GM21737 (cell line): ENCODE results near the gene ASCC2.
"Not testable (repeated sequence)": the region's sequence is repeated elsewhere in the genome, so short reads cannot be mapped to it uniquely, and the experiment has no call there.

Experiments
- ATAC-seq: cut with Tn5 transposase; IDR thresholded peaks from one replicate; pipeline ENCODE4 v1.9.1; 2021; ENCODE audit warnings: mild to moderate bottlenecking, moderate library complexity; ENCODE audit not compliant: unreplicated experiment

ASCC2 gene, protein sequence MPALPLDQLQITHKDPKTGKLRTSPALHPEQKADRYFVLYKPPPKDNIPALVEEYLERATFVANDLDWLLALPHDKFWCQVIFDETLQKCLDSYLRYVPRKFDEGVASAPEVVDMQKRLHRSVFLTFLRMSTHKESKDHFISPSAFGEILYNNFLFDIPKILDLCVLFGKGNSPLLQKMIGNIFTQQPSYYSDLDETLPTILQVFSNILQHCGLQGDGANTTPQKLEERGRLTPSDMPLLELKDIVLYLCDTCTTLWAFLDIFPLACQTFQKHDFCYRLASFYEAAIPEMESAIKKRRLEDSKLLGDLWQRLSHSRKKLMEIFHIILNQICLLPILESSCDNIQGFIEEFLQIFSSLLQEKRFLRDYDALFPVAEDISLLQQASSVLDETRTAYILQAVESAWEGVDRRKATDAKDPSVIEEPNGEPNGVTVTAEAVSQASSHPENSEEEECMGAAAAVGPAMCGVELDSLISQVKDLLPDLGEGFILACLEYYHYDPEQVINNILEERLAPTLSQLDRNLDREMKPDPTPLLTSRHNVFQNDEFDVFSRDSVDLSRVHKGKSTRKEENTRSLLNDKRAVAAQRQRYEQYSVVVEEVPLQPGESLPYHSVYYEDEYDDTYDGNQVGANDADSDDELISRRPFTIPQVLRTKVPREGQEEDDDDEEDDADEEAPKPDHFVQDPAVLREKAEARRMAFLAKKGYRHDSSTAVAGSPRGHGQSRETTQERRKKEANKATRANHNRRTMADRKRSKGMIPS

DNA sequence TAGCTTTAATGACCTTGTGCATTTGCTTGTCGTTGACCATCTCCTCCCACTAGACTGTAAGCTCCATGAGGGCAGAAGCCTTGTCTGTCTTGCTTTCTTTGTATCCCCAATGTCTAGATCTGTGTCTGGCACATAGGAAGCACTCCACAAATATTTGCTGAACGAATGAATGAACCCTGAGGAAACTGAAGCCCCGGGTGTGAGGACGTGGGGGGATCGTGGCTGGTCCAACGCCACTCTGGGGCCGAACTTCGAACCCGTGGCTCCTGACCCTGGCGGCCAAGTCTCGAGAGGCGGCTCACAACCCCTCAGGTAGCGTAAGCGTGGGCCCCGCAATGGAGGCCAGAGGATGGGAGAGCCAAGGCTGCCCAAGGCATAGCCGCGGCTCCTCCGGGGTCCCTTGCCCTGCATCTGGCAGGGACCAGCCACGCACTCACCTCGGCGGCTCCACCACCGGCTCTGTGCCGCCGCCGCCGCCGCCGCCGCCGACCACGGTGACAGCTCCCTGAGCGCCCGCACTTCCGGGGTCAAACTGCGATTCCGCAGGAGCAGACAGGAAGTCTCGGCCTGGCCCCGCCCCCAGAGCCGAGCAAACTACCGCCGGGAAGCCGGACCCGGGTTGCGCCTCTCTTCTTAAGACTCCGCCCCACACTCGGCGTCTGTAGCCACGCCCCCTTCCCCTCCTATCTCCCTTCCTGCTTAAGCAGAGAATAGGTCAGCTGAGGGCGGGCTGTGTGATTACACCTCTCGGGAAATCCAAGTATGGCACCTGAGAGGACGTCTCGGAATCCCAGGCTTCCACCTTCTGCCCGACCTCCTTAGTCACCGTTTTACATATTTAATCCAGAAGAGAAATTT lies at the start of gene ASCC2:
TSS of gene ASCC2 (minus strand) at position 534 of the 858 bp plus-strand sequence. CDS start 5,949 bp downstream, outside the sequence.
- ATAC-seq: peak; percentile 96

DNA sequence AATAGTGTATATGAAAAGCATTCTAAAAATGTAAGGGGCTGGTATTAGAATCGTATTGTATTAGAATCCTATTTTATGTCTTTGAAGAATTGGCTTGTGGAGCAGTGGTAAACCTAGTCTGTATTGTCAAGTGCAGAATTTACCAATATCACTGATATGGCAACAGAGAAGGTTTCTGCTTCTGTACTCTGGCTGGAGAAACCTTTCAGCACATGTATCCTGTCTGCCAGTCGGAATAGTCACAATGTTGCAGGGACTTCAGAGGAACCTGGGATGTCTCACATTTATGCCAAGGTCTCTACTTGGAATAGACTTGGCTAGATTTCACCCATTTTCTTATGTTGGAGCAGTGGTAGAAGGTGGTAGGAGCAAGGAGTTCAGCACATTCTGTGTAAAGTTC lies 49.3 kb upstream of the ASCC2 start:
- ATAC-seq: no peak

DNA sequence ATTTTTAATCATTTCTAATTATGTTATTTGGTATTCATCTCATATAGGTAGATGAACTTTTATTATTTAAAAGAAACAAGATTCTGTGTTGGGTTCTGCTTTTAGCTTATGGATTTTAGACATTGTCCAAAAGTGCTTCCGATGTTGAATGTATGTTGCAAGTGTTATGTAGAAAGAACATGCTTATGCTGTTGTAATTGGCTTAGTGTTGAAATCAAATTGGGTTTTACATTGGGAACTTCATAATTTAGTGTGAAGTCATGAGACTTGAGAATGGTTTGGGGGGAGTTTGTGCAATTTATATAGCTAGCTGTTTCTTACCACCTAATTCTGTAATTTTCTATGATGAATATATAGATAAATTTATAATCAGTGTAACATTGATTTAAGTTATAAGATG lies 48.5 kb upstream of the ASCC2 start:
- ATAC-seq: no peak

DNA sequence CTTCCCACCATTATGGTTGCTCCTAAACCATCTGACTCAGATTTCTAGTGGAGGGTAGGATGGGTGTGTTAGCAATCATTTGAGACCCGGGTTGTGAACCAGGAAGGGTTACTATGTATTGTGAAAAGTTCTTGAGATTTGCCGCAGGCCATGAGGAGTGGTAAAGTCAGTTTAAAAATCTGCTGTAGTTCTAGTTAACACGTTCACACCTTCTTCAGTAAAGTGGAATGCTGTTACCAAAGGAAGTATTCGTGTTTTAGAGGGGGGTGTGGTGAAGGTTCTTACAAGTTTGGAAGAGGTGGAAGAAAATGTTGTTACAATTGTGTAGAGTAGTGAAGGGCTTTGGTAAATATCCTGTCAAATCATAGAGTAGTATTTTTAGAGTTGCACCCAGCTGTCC lies 47.5 kb upstream of the ASCC2 start:
- no peak for ATAC-seq

DNA sequence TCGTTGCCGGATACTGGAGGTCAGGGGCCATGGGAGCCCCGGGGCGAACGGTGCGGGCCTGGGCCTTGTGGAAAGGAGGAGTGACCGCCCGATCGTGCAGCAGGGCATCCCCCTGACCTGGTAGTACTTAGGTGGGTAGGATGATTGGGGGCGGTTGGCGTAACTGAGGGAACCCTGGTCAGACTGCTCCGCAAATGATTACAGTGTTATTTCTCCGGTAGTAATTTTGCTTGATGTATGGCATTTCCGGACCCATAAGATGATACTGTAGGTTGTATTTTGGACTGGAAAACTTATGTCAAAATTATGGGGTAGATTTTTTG lies 45.7 kb upstream of the ASCC2 start:
- ATAC-seq: peak; percentile 6

DNA sequence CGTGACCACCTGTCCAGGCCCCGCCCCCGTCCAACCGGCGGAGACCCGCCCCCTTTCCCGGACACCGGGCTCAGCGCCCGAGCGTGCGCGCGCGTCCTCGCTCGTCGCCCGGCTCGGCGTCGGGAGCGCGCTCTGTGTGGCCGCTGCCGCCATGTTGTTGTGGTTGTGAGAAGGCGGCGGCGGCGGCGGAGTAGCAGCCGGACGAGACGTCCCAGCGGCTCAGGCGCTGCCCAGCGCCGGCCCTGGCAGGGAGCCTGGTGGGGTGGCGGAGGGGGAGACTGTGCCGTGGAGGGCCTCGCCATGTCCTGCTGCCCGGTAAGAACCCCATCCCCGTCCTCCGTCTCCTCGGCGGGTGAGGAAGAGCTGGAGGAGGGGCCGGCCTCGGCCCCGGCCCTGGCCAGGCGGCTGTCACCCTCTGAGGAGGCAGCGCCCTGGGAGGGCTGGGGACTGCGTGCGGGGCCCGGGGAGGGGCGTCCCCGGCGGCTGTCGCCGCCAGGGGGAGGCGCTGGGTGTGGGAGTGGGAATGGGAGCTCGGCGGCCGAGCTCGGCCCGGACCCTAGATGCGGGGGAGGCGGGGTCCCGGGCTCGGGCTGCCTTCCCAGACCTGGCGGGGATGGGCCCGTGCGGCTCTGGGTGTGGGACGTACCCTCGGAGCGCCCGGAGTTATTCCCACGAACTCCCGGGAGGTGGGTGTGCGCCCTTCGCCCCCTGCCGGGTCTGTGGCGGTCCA lies 45.1 kb upstream of the ASCC2 start, which contains the start of gene MTMR3:
TSS of gene MTMR3 (plus strand) at position 130 of the 730 bp plus-strand sequence. CDS start 87,886 bp downstream, outside the sequence.
- ATAC-seq: peak; percentile 67

DNA sequence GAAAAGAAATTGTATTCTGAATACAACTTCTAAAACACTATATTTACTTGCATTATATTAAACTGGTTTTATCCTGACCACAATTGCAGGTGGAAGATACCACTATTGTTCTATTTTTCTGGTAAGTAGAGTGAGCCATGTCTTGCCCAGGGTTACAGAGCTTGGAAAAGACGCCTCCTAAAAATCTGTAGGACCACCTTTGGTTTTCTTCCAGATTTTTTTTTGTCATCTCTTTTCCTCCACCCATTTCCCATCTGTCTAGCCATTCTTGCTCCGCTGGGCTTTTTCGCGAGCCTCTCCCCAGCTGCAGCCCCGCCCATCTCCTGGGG lies 44.6 kb upstream of the ASCC2 start:
- ATAC-seq: peak; percentile 55

DNA sequence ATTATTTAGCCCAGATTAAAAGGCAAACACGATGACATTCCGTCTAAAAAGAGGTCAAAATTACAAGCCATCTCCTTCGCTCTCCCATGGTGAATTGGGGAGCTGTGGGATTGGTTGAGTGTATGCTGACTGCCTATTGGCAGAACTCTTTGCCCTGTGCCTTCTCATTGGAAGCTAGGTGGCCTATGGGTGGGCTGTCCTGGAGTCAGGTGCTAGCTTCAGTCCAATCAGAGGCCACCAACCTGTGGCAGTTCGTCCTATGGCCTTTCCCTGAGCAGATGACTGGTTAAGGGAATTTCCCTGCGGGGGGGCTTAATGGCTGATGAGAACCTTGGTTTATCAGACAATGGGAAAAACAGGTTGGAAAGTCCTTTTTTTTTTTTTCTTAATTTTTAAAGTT lies 41.7 kb upstream of the ASCC2 start:
- no peak for ATAC-seq

DNA sequence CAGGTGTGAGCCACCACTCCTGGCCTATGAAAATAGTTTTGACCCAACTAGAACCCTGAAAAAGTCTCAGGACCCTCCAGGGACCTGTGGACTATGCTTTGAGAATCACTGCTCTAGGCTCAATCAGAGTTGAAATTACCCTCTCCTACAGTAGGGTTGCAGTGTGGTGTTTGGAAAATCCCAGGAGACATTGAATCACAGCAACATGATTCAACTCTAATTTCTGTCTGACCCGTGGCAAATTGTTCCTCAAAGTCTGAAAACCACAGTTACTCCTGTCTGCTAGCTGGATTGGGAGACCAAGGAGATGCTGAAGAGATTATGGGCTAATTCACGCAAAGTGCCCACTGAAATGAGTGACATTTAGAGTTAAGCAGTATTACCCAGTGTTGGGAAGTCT lies 39.5 kb upstream of the ASCC2 start:
- no peak for ATAC-seq

DNA sequence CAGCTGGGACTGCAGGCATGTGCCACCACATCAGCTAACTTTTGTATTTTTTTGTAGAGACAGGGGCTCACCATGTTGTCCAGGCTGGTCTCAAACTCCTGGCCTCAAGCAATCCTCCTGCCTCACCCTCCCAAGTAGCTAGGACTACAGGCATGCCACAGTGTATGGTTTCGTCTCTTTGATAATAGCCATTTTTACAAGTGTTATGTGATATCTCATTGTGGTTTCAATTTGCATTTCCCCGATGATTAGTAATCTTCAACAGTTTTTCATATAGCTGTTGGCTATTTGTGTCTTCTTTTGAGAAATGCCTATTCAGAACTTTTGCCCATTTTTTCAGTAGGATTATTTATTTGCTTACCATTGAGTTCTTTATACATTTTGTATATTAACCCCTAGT lies 35.9 kb upstream of the ASCC2 start:
- ATAC-seq: no peak

DNA sequence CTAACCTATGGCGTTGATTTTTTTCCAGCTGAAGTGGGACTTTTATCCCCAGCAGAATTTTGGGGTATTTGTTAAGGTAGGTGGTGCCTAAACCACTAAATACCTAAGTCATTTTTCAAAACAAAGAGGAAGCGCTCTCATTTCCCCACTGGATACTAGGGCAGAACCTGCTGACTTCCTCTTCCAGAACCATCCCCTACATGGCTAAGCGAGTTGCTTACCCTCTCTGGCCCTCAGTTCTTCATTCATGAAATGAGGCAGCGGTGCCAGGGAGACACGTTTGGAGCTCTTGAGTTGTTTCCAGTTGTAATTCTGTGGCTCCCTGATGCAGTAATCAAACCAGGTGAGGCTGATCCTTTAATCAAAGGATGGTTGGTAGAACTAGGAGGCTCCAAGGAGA lies 34.9 kb upstream of the ASCC2 start:
- no peak for ATAC-seq

DNA sequence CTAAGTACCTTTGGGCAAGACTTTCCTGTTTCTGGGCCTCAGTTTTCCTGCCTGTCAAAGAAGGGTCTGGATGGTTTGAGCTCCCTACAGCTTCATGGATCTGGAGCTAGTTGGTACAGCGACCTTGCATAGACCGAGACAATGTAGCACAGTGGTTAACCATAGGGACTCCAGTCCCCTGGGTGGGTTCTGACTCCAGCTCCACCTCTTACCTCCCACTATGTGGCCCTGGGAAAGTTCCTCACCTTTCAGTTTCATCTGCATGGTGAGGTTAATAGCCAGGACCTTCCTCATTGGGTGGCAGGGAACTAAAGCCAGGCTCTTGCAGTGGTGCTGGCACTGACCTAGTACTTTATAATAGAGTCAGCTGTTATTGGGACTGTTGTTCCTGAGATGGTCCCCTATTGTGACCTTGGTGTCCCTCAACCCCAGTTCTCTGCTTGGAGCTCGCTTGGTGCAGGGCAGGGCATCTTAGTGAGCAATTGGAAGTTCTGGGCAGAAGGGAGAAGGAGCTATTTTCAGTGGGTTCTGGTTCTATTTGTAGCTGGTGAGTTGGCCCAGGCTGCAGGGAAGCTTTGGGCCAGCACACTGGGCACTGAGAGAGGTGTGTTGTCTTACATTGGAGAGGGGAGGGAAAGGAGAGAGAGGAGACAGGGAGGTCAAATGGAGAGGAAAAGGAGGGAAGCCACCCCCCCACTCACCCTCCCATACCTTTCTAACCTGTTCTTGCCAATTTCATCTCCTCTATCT lies 34.2 kb upstream of the ASCC2 start:
- no peak for ATAC-seq

DNA sequence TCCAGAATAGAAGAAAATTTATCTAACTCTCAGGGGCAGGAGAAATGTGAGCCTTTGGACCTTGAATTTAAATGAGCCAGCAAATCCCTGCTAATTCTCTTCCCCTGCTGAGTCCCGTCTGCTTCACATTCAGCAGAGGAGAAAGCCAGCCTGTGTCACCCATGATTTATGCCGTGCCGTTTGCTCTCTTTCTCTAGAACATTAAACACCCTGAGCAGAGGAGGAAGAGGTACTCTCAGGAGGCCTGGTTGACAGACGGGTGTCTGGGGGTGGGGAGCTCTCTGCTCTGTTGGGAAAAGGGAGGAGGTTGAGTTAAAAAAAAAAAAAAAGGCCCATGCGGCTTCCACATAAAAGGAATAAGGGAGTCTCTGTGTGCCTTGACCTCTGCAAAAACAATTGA lies 33.6 kb upstream of the ASCC2 start:
- ATAC-seq: no peak

DNA sequence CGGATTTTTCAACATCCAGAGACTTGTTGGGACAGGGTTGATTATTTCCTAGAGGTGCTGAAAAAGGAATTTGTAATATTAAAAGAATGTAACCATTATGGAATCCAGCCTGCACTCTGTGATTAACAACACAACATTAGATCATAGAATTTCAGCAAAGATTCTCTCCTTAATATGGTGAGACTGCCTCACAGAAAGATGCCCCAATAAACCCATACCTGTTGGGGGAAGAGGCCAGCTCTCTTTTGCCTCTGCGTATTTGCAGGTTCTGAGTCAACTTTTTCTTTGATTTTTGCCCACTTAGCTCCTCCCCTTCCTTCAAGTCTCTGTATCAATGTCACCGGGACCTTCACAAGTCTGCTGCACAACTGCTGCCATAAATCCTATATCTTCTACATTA lies 32.5 kb upstream of the ASCC2 start:
- ATAC-seq: no peak

DNA sequence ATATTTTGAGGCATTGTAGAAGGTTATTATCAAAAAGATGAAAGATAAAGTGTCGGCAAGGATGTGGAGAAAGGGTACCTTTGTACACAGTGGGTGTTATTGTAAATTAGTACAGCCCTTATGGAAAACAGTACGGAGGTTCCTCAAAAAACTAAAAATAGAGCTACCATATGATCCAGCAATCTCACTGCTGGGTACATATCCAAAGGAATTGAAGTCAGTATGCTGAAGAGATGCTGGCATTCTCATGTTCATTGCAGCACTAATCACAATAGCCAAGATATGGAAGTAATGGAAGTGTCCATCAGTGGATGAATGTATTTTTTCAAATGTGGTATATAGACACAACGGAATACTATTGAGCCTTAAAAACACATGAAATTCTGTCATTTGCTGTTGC lies 29.8 kb upstream of the ASCC2 start:
- ATAC-seq: no peak

DNA sequence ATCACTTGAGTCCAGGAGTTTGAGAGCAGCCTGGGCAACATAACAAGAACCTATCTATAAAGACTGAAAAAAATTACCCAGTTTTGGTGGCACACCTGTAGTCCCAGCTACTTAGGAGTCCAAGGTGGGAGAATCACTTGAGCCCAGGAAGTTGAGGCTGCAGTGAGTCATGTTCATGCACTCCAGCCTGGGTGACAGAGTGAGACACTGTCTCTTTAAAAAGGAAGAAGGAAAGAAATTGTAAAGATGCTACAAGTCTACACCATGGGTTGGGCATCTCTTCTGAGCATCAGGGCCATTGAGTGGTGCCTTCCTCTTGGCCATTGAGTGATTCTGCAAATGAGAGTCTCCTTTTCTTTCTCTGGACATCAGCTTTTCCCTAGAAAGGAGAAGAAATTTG lies 29.2 kb upstream of the ASCC2 start:
- ATAC-seq: no peak

DNA sequence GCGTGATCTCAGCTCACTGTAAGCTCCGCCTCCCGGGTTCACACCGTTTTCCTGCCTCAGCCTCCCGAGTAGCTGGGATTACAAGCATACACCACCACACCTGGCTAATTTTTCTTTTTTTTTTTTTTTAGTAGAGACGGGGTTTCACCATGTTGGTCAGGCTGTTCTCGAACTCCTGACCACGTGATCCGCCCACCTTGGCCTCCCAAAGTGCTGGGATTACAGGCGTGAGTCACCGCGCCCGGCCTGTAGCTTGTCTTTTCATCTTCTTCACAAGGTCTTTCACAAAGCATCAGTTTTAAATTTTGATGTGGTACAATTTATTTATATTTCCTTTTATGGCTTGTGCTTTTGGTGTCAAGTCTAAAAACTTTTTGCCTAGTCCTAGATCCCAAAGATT lies 27.5 kb upstream of the ASCC2 start:
- not testable (repeated sequence) for ATAC-seq

DNA sequence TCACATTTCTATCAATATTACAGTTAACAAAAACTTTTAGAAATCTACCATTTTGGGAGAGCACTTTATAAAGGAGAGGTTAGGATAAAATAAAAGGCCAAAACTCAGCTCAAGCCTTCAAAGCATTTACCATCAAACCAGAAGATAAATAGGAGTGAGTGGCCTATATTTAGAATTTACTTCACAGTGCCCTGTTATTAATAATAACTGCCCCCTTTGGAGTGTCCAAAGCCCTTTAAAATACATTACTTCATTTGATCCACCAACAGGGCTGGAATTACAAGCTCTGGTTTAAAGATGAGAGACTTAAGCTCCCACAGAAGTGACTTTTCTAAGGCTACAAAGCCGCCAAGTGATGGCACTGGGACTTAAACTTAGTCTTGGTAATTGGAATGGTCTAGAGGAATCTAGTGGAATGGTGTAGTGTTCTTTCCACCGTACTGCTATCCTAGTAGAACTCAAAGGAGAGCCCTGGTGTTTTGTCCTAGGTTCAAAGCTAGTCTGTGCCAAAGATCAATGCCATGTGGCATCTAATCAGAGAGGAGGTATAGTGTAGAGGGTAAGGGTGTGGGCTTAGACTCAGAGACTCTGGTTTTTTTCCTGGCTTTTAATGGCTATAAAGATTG lies 23.7 kb upstream of the ASCC2 start:
- ATAC-seq: no peak

DNA sequence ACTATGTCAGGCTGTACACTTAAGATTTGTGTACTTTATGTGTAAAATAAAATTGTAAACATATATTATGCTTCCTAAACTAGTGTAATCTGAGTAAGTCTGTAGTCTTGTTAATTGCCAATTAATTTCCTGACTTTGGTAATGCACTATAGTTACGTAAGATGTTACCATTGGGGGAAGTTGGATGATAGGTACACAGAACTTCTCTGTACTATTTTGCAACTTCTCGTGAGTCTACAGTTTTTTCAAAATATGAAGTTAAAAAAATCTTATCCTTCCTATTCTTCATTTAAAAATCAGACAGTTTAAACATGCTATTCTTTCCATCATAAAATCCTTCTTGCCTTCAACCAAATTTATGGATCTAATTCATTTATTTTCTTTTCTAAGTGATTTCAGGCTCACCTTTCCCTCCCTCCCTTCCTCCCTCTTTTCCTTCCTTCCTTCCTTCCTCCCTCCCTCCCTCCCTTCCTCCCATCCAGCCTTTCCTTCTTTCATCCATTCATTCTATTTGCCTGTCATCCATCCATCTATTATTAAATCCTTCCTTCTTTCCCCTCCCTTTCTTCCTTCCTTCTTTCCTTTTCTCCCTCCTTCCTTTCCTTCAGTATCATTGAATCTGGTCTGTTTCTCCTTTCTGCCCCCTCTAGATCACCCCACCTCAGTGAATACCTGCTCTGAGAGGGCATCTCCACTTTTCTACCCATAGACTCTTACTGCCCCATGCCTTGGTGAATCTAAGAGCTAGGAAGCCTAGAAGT lies 22.1 kb upstream of the ASCC2 start:
- no peak for ATAC-seq
